Kidney (tissue), 14 donors: ENCODE measurements around the gene TOMM20. TPM values are rescaled to one million over a fixed set of nuclear protein-coding genes. Genes with fewer than 3 reads are reported as not detected.

Source experiments
- DNase-seq, 5 donors: peaks; one replicate each; pipeline ENCODE4 v3.0.0-alpha.2; 2013 to 2020
- FAIRE-seq: peaks from 2 replicates; lab custom pipeline; 2012; peaks lifted over from hg19 to GRCh38; lab: Jason Lieb, UNC
- H3K27ac ChIP-seq, 2 donors: one replicate each; pipeline ENCODE4 v1.7.0; 2013; ENCODE audit warnings: low read depth in 2 of 2, low read length in 2 of 2, inconsistent platforms in 1 of 2
- H3K27me3 ChIP-seq: one replicate; pipeline ENCODE4 v1.7.1; 2013; ENCODE audit warnings: low read length, inconsistent platforms; ENCODE audit not compliant: control insufficient read depth, insufficient read depth
- H3K36me3 ChIP-seq, 3 donors: one replicate each; pipeline versions ENCODE4 v1.7.0 to v1.7.1; 2013; ENCODE audit warnings: low read length in 3 of 3, control low read depth in 1 of 3, inconsistent platforms in 1 of 3; ENCODE audit not compliant: insufficient read depth in 3 of 3, control insufficient read depth in 2 of 3
- H3K4me1 ChIP-seq, 3 donors: one replicate each; pipeline versions ENCODE4 v1.7.0 to v1.7.1; 2013; ENCODE audit warnings: low read length in 3 of 3, inconsistent platforms in 1 of 3, low read depth in 1 of 3; ENCODE audit not compliant: control insufficient read depth in 2 of 3, insufficient read depth in 2 of 3
- H3K4me3 ChIP-seq, 3 donors: one replicate each; pipeline versions ENCODE4 v1.7.0 to v1.8.1; 2013; ENCODE audit warnings: low read length in 3 of 3, control low read depth in 1 of 3, inconsistent platforms in 1 of 3
- H3K9ac ChIP-seq, 3 donors: one replicate each; pipeline versions ENCODE4 v1.7.0 to v1.7.1; 2013; ENCODE audit warnings: low read length in 3 of 3, control low read depth in 1 of 3, inconsistent platforms in 1 of 3
- H3K9me3 ChIP-seq, 3 donors: one replicate each; pipeline versions ENCODE4 v1.7.0 to v1.7.1; 2013; ENCODE audit warnings: low read length in 3 of 3, control low read depth in 1 of 3, inconsistent platforms in 1 of 3; ENCODE audit not compliant: control insufficient read depth in 2 of 3, insufficient read depth in 1 of 3
- intact Hi-C: fragments of 100-400 bp; cut with DNase I; formaldehyde crosslinking; loops from one replicate; pipeline ENCODE4 v1.11.1; 2022
- polyA plus RNA-seq: library from polyadenylated mRNA; stranded (reverse); fragments of 350-450 nt; fragmentation: Illumina TruSeq; extraction: RNeasy Lipid Tissue Mini Kit (QIAGEN cat#74804); gene quantifications from one replicate; pipeline ENCODE4 v1.2.3, GENCODE V29; 2014; ENCODE audit warnings: low read depth, low replicate concordance; ENCODE audit not compliant: insufficient read depth
- total RNA-seq: library from RNA; stranded (reverse); fragmentation: NEBNext Ultra II Directional; extraction: Animal tissue kit (Norgen Biotek cat#: 25700); gene quantifications from one replicate; pipeline ENCODE4 v1.2.1, GENCODE V29; 2021
- TF ChIP-seq, protein P1 (sequence below): IDR thresholded peaks from 3 replicates; pipeline ENCODE4 v1.5.1; 2012; ENCODE audit warnings: mild to moderate bottlenecking, moderate library complexity, borderline replicate concordance; ENCODE audit not compliant: insufficient read depth; ENCODE audit errors: extremely low read depth
- donor health status: control.
- donor health status: control.
- donor health status: control.
- donor health status: control.
- donor health status: control.
- donor health status: DM: yes; HTN: yes; CAD: no.
- donor health status: Normal renal cell carcinoma (clear cell type).

Gene TOMM20
- total and polyA plus RNA-seq, 2 donors from 2014 or later, result 96.4 to 102 TPM

DNA sequence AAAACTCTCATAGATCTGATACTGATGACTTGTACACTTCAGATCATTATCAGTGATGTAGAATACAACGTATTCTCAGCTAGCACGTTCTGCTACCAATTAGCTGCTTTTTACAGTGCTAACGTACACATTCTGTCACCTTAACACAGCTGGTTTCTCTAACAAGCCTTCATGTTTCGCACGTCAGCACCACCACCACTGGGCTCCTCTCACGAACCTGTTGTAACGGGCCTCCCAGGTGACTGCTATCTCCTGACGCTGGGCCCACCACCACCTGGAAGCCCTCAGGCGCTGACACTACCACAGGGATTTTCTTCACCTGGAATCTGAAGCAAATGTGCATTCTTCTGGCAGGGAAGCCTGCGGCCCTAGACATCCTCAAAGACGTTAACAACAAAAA, 19.8 kb downstream of the TOMM20 start:
- no peak overlapping the region for H3K27ac ChIP-seq
- H3K36me3 ChIP-seq, result peaks cover 12 to 22% (median 19%) of the 10 kb centered on the region in 3 donors
- peak in 1 of 5 donors; percentile 5 for DNase-seq
- H3K27me3 ChIP-seq, result no peaks in the 10 kb centered on the region
- H3K9ac ChIP-seq, result no peak overlapping the region
- H3K4me3 ChIP-seq, result no peak overlapping the region
- no peaks in the 10 kb centered on the region for H3K9me3 ChIP-seq
- peaks cover 0 to 7% (median 0%) of the 10 kb centered on the region in 3 donors for H3K4me1 ChIP-seq
- no peak for FAIRE-seq
- TF ChIP-seq, protein P1, sequence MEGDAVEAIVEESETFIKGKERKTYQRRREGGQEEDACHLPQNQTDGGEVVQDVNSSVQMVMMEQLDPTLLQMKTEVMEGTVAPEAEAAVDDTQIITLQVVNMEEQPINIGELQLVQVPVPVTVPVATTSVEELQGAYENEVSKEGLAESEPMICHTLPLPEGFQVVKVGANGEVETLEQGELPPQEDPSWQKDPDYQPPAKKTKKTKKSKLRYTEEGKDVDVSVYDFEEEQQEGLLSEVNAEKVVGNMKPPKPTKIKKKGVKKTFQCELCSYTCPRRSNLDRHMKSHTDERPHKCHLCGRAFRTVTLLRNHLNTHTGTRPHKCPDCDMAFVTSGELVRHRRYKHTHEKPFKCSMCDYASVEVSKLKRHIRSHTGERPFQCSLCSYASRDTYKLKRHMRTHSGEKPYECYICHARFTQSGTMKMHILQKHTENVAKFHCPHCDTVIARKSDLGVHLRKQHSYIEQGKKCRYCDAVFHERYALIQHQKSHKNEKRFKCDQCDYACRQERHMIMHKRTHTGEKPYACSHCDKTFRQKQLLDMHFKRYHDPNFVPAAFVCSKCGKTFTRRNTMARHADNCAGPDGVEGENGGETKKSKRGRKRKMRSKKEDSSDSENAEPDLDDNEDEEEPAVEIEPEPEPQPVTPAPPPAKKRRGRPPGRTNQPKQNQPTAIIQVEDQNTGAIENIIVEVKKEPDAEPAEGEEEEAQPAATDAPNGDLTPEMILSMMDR, result no peak
- intact Hi-C loops, result no loop called here

DNA sequence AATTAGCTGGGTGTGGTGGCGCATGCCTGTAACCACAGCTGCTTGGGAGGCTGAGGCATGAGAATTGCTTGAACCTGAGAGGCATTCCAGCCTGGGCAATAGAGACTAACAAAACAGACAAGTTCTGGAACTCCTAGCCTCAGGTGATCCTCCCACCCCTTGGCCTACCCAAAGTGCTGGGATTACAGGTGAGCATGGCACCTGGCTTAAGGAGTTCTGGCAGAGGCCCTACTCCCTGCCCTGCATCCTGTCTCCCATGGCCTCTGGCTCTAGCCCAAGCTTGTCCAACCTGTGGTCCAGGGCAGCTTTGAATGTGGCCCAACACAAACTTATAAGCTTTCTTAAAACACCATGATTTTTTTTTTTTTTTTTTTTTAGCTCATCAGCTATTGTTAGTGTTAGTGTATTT, 20.4 kb downstream of the TOMM20 start:
- peaks cover 0 to 7% (median 0%) of the 10 kb centered on the region in 3 donors for H3K4me1 ChIP-seq
- no peak overlapping the region for H3K4me3 ChIP-seq
- H3K9ac ChIP-seq, result no peak overlapping the region
- TF ChIP-seq, protein P1, result no peak
- FAIRE-seq (no peak), DNase-seq (no peak)
- H3K27me3 ChIP-seq, result no peaks in the 10 kb centered on the region
- no peak overlapping the region for H3K27ac ChIP-seq
- H3K36me3 ChIP-seq, result peaks cover 8 to 18% (median 12%) of the 10 kb centered on the region in 3 donors
- no peaks in the 10 kb centered on the region for H3K9me3 ChIP-seq
- intact Hi-C loops, result no loop called here

DNA sequence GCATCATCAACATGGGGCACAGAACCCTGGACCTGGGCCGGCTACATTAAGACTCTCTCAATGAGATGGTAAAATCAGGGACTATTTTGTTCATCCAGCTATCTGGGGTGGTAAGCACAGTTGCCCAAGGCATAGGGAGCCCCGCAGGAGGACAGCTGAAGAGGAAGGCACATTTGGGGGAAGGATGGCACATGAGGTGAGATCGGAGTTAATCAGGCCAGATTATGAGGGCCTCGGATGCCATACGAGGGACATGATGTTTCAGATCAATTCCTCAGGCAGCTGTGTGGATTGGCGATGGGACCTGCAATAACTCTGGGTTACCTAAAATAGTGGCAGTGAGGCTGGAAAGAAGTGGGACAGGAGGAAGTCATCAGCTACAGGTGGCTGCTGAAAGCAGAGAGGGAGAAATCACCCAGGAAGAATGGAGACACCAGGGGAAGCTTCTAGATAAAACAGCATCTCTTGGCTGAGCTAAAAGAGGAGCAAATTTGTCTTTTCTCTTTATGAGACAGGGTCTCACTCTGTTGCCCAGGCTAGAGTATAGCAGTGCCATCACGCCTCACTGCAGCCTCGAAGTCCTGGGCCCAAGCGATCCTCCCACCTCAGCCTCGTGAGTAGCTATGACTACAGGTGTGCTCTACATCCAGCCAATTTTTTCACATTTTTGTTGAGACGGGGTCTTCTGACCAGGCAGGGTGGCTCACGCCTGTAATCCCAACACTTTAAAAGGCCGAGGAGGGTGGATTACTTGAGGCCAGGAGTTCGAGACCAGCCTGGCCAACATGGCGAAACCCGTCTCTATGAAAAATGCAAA, 21.1 kb downstream of the TOMM20 start:
- peaks cover 6 to 15% (median 7%) of the 10 kb centered on the region in 3 donors for H3K36me3 ChIP-seq
- TF ChIP-seq, protein P1, result no peak
- no peak overlapping the region for H3K4me3 ChIP-seq
- no peaks in the 10 kb centered on the region for H3K9me3 ChIP-seq
- no peak overlapping the region for H3K27ac ChIP-seq
- no peak for FAIRE-seq
- intact Hi-C loops, result no loop called here
- peaks cover 0 to 7% (median 0%) of the 10 kb centered on the region in 3 donors for H3K4me1 ChIP-seq
- H3K9ac ChIP-seq, result no peak overlapping the region
- DNase-seq, result peak in 1 of 5 donors; percentile 5
- H3K27me3 ChIP-seq, result no peaks in the 10 kb centered on the region
